NCI-H446 (cell line): Measurements from ENCODE around the gene KRT5.
"Not testable (repeated sequence)": the region's sequence is repeated elsewhere in the genome, so short reads cannot be mapped to it uniquely, and the experiment has no call there.

Source experiments
- DNase-seq, 2 experiments: peaks; one replicate each; lab custom pipeline; 2025; lab: John Stamatoyannopoulos, UW

KRT5 gene

DNA sequence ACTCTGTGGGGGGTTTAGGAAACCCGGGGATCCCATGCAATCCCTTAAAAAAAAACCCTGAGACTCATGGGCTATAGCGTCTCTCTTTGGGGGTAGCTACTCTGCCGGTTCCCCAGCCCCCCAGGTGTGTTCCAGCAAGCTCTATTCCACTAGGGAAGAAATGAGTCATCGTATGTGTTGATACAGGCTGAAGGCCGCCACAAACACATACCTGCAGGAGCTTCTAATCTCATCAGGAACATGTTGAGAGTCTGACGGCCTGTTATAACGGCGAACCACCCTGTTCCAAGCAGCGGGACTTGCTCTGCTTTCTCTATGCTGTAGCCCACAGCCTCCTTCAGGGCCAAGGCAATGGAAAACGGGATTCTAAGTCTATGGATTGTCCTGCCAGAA is 977 bp upstream of the KRT5 start:
- no peak for DNase-seq

DNA sequence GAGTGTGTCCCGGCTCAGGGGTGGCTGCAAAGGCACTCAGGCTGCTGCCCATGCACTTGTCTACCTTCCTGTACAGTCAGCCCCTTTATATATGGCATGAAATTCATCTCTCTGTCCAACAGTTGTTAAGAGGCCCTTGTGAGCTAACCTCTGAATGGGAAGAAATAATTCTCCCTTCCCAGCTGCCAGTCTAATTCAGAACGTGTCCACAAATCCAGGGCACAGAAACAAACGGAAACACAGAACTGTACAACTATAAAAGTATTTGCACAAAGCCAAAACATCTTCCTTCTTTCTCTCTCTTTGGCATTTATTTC is 849 bp downstream of the KRT5 start:
- no peak for DNase-seq

DNA sequence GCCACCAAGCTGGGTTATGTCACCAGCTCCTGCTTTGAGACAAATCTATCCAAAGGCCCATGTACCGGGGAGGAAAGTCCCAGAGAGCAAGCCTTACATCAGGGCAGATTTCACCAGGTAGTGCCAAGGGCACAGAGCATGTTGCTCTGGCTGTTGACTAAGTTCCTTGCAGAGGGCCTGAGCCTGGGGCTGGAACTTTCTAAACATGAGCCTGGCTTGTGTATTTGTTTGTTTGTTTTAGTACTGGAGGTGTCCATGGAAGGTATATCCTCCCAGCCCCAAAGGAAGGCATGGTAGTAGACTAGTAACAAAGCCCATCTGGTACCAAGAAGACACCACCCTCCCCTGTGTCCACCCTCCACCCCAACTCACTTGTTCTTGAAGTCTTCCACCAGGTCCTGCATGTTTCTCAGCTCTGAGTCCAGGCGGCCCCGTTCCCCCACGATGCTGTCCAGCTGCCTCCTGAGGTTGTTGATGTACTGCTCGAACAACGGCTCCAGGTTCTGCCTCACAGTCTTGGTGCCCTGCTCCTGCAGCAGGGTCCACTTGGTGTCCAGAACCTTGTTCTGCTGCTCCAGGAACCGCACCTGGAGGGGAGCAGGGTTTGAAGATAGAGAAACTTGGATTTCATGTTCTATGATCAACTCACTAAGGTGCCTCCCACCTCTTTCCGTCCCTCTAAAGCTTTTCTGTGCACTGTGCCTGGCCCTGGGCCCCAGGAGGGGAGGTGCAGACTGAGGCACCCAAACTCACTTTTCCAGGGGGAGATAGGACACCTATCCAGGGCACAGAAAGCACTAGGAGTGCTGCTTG is 1.4 kb downstream of the KRT5 start:
- no peak for DNase-seq

DNA sequence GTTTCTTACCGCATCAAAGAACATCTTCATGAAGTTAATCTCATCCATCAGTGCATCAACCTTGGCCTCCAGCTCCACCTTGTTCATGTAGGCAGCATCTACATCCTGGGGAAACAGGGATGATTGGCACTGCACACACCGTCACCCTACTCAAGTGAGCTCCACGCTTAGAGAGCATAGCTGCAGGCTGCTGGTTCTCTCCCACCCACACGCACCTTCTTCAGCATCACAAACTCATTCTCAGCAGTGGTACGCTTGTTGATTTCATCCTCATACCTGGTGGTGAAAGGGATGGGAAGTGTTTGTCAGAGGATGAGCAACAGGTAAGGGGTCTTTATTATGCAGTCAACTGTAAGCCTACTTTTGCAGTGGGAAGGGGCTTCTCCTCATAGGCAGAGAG is 2.3 kb downstream of the KRT5 start:
- DNase-seq, result no peak

DNA sequence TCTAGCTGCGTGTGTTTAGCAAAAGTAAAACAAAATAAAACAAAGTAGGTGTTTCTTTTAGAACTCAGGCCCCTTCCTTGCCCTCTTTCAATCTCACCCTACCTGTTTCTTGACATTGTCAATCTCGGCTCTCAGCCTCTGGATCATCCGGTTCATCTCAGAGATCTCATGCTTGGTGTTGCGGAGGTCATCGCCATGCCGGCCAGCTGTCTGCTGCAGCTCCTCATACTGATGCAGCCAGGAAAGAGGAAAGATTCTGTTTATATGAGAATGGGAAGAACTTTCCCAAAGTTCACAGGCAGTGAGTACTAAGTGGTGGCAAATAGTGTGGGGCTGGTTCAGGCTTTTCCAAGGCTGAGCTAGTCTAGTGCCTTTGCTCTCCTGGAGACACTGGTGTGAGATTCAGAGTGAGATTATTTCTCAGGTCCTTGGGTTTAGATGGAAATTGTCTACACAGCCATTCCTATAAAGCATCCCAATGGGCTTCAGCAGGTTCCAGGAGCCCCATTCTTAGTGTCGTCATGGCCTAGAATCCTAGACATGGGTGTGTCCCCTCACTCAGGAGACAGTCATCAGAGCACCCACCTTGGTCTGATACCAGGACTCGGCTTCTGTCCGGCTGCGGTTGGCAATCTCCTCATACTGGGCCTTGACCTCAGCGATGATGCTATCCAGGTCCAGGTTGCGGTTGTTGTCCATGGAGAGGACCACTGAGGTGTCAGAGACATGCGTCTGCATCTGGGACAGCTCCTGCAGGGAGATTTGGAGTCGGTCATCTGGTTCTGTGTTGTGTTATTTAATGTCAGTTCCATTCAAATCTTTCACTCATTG is 3.0 kb downstream of the KRT5 start:
- DNase-seq, result no peak

DNA sequence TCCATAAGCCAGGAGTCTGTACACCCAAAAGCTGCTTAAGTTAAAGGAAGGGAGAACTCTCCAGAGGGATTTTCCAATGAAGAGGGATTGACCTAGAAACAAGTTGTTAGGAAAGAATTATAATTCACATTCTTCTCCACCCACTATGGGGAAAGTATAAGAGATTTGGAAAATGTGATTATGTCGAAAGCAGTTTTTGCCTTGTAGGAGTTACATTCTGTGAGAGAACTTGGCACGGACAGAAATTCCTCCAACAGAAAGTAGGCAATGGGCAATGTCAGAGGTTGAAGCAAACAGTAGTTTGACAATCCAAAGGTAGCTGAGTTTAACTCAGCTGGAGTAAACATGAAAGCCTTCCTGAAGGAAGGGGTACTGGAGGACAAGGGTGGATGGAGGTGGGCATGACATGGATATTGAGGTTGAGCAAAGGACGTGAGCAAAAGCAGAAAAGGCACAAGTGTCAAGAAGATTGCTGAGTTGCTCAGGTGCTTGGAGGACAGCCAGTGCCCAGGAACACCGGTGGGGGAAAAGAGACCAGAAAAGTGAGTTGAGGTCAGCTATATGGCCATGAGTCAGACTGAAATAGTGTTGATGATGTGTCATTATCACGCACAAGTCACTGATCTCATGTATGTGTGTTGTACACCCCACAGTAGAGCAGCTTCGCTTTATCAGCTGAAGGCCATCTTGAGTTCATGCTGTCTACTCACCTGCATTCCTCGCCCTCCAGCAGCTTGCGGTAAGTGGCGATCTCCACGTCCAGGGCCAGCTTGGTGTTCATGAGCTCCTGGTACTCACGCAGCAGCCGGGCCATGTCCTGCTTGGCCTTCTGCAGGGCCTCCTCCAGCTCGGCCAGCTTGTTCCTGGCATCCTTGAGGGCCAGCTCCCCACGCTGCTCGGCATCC is 4.0 kb downstream of the KRT5 start:
- no peak for DNase-seq

DNA sequence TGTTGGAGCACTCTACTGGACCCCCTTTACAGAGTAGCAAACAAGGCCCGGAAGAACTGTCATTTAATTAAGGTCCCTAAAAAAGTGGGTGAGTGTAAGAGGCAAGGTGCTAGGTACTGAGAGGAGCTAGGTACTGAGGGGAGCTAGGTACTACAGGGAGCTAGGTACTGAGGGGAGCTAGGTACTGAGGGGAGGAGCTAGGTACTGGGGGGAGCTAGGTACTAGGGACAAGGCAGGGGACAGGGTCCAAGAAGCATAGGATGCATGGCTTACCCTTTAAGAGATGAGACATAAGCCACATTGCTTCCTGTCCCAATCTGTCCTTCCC is 4.9 kb downstream of the KRT5 start:
- no peak for DNase-seq

DNA sequence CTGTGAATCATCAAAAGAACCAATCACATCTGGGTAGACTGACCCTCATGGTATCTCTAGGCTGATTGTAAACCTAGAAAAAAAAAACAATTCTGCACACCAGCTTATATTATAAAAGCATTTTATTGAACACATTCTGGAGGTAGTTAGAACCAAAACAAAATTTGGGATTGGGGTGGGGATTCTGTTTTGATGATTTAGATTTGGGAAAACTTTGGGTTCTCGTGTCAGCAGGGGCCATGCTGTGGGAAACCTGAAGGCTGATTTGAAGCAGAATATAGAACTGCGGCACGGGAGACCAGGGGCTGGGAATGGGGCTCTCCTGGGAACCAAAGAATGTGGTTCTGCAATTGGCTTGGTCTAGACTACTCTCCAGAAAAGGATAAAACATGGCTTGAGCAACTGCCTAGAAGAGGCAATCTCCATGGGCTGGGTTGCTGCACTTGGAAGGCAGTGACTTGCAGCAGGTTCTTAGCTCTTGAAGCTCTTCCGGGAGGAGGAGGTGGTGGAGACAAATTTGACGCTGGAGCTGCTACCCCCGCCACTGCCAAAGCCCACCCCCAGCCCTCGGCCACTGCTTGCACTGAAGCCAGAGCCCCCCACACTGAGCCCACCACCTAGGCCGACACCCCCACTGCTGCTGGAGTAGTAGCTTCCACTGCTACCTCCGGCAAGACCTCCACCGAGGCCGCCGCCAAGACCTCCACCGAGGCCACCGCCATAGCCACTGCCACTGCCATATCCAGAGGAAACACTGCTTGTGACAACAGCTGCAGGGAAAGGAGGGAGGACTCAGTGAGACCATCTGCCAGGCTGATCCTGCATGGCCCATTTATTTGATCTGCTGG is 5.5 kb downstream of the KRT5 start:
- DNase-seq, result no peak

DNA sequence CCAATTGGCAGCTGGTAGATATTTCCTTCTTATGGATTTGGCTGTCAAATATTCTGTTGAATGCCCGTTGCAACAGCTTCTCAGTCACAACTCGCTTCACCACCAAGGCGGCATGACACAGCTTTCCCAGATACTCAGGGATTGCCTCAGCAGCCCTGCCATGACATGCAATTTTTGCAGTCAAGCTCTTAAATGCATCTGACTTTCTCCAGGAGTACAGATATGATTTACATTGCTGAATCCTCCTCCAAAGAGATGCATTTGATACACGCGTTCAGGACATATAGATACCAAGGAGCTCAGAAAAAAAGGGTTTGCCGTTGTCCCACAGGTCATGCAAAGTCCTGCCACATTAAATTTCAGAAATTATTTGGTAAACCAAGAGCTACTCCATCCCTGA is 6.5 kb downstream of the KRT5 start:
- DNase-seq, result no peak

DNA sequence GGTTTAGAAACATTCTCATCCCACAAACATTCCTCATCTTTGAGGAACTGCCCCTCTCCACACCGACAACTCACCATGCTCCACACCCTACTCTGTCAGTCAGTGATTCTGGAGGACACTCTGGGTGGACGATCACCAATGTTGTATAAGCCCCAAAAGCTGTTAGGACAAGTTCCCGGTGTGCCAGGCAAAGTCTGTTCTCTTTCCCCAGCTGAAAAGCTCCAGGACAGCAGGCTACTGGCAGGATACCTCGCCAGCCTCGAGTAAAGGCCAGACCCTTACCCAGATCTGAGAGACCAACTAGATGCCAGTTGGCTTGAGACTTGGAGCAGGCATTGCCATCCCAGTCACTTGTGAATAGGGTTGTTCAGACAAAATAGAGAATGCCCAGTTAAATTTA is 12.0 kb downstream of the KRT5 start:
- no peak for DNase-seq

DNA sequence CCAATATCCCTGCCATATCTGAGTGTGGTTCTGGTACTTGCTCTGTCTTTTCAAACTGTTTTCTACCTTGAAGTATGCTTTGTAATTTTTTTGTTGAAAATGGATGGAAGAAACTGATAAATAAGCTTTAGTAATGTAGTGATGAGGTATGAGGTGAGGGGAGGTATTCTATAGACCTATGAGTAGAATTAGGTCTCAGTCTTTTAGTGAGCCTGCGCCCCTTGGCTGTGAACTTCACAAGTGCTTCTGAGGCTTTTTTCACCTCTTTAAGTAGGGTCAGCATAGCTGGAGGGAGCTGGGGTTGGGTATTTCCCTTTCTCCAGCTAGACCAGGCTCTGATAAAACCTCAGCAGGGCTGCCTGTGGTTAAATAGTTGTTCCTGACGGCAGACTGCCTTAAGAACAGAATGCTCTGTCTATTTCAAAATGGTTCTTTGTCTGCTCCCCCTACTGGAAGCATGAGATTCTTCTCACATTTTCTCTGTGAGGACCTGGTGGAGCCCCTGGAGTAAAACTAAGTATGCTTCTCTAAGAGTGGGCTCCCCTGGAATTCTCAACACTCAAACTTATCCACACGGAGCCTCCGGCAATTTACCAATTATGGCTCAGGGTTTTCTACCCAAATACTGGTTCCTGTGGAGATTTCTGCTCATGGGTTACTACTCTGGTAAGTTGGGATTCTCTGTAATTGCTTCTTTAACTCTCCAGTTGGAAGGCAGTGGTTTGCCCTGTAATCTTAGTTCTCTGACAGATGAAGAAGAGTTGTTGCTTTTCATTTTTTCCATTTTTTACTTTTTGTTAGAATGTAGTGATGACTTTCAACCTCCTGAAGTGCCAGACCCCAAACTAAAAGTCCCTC is 13.1 kb downstream of the KRT5 start:
- peak in 1 of 2 experiments; percentile 3 for DNase-seq

DNA sequence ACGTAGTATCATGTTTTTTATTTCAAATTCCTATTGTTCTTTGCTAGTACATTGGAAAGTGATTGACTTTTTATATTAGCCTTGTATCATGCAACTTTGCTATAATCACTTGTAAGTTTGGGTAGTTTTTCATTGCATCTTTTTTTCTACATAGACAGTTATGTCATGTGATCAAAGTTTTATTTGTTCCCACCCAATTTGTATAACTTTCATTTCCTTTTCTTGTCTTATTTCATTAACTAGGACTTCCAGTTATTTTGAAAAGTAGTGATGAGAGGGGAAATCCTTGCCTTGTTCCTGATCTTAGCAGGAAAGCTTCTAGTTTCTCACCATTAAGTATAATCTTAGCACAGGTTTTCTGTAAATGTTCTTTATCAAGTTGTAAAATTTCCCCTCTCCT is 17.3 kb downstream of the KRT5 start:
- no peak for DNase-seq

DNA sequence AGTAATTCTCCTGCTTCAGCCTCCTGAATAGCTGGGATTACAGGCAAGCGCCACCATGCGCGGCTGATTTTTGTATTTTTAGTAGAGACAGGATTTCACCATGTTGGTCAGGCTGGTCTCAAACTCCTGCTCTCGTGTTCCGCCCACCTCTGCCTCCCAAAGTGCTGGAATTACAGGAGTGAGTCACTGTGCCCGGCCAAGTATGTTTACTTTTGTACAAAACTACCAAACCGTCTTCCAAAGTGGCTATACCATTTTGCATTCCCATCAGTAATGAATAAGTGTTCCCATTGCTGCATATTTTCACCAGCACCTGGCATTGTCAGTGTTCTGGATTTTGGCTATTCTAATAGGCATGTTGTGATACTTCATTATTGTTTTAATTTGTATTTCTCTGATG is 18.7 kb downstream of the KRT5 start:
- no peak for DNase-seq

DNA sequence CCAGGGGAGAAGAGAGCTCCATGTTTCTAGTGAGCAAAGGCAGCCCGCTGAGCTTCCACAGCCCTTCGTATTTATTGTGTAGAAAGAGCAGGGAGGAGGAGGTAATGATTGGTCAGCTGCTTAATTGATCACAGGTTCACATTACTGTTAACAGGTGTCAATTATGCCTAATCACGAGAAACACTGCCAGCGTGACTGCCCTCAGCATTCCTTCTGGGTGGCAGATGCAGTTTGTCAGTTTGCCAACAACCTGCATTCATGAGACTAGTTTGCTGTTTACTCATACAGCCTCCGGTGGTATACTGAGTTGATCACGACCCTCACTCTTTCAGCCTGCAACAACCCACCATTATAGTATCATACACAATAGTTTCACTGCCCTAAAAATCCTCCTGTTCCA is 19.6 kb downstream of the KRT5 start:
- not testable (repeated sequence) for DNase-seq

DNA sequence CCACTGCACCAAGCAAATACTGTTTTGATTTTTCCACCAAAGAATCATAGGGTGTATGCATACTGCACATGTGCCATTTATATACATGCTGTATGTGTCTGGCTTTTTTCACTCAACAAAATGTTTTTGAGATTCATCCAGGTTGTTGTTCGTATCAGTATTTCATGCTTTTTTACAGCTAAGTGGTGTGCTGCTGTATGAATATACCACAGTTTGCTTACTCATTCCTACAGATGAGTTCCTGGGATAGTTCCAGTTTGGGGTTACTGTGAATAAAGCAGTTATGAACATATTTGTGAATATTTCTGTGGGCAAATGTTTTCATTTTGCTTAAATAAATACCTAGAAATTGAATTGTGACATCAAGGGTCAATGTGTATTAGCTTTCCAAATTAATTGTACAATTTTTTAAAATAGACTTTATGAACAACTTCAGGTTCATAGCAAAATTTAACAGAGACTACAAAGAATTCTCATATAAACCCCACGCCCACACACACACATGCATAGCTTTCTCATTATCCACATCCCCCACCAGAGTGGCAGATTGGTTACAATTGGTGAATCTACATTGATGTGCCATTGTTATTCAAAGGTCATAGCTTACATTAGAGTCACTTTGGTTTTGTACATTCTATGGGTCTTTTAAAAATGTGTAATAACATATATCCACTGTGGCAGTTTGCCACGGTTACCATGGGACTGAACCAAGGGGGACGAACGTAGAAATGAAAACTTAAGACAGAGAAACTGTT is 20.2 kb downstream of the KRT5 start:
- DNase-seq, result no peak

DNA sequence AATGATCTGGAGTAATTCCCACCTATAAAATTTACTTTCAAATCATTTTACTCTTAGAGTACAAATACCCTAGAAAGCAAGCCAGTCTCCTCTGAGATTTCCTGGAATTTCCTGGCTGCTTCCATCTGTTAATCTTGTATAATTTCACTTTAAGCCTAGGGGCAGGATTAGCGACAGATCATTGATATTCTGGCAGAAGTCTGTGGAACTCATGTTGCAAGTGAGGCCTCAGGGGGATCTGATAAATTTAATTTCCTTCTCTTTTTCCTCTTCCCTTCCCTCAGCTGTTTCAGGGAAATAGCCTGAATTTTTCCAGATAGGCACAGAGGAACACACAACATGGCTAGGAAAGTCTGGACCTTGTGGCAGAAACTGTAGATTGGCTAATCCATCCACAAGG is 21.2 kb downstream of the KRT5 start:
- no peak for DNase-seq

DNA sequence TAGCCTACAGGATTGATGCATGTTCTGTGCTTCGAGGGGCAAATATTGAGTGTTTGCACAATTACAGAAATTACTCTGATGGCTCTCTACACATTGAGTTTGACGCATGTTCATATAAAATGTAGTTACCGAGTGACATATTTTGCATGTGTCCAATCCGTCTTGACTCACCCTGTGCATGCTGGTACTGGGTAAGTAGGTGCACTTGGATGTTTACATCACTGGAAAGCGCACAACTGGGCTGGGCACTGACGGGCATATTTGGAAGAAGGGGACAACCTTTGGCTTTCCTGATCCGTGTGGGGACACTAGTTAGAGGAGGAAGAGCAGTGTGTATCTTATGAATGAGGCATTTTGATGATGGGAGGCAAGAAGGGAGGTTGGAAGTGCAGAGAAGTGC is 22.2 kb downstream of the KRT5 start:
- DNase-seq, result no peak

DNA sequence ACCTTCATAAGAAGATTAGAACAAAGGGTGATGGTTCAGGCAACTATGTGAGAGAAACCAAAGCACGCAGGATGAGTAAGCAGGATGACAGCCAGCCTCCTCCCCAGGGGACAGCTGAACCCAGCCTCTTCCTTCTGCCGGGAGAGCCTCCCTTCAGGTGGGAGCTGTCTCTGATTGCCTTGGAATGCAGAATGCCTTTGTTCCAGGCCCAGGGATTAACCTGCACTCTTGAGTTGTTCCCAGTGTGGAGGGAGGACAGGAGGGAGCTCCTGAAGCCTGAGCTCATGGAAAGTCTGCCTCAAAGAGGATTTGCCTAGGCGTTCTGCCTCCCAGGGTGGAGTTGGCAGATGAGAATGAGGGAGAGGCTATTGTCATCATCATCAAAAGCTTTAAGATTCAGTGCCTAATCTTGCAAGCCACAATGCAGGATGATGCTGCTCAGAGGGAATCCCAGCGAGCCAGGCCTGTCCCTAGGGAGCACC is 23.6 kb downstream of the KRT5 start:
- DNase-seq, result no peak

DNA sequence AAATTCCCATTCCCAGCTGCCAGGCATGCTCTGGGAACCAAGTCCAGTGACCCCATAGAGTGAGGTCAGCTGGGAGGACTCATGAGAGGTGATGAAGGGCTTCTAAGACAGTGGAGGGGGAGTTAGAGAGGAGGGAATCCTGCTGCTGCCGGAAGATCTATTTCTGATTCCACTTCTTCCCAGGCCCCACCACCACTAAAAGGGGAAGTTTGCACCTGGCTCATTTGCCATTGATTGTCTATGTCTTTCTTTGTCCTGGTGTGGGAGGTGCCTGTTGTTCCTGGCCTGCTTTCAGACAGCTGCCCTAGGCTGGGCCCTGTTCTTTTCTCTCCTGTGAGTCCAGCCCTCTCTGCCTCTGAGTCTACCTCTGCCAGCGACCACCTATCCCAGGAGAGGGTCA is 24.1 kb downstream of the KRT5 start:
- no peak for DNase-seq

DNA sequence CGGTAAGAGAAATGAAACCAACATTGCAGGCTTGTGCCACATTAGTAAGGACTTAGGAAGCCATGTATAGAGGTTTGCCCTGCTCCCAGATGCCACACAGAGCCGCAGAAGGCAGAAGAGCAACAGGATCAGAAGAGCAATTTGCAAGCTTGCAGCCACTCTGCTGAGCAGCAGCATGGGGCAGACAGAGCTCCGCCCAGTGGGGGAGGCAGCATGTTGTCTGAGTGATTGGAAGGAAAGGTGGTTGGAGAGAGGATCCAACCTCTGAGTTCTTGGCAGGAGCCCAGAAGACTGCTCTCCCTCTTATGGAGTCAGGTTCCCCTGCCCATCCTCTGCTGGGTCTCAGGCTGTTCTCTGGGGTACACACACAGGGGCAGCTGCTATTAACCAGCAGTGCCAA is 24.8 kb downstream of the KRT5 start:
- peak in 1 of 2 experiments; percentile 18 for DNase-seq
